DMS79 treated with DMSO at 0.1 percent for 48 hours (cell line): ENCODE data around the gene SLC25A47.
"Not testable (repeated sequence)": the region's sequence is repeated elsewhere in the genome, so short reads cannot be mapped to it uniquely, and the experiment has no call there.

Source experiments
- DNase-seq: peaks from one replicate; lab custom pipeline; 2025; lab: John Stamatoyannopoulos, UW

The SLC25A47 gene

DNA sequence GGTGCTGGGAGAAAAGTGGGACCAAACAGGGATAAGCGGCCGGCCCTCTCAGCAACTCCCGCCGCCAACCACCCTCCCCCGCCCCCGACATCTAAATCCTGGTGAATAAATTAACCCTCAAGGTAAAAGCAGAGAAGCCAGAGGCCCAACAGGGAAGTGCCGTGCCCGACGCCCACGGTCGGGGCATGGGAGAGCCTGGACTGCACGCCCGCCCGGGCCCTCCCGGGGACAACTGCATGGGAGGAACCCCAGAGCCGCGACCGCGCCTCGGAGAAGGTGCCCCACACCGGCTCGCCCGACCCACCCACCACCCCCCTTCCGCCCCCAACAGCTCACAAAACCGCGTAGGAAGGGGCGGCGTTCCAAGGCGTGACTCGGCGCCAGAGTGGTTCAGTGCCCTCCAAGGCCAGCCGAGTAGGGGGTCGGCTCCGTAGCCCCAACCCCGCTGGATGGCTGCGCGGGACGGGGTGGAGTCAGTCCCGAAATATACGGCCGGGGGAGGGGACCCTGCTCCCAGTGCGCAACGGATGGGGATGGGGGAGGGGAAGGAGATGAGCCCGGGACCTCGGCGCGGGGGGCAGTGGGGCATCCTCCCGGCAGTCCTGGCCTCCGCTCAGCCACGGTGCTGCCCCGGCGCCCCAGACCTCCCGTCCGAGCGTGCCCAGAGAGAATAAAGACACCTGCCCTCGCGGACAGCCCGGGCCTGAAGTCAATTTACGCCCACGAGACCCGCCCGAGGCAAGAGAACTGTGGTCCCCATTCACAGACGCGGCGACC lies 17.6 kb upstream of the SLC25A47 start:
- DNase-seq, result no peak

DNA sequence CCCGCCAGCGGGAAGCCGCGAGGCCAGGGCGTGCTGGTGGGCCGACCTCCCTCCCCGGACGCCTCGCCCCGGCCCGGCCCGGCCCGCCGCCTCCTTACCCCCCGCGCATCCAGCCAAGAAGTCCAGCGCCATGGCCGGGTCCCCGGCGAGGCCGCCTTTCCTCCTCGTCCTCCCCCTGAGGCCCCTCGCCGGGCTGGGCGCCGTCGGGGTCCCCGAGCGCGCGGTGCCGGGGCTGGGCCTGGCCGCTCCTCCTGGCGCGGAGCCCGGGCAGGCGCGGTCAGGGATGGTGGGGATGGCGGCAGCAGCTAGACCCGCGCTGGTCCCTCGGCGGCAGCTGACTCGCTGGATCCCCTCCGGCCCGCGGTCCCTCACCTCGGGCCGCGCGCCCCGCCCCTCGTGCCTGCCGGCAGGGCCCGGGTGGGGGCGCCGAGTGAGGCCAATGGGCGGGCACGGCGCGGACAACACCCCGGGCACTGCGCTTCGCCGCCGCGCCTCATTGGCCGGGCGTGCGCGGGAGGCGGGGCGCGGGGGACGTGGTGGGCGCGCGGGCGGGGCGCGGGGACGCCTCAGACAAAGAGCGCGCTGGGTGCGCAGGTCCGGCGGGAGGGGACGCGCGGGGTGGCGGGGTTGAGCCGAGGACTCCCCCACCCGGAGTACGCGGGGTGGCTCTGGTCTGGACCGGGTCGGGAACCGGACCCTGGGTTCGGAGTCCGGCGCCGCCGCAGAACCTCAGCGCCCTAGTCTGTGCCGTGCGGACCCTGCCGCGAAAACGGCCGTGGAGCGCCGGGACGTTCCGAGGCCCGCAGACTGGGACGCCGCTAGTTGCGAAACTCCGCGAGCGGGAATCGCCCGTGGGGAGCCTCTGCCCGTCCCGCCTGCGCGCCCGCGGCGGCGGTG lies 16.8 kb upstream of the SLC25A47 start, which contains the start of gene SLC25A29:
TSS of gene SLC25A29 (minus strand) at position 344 of the 897 bp plus-strand sequence. CDS start at position 132, 212 bp downstream.
- DNase-seq, result peak; percentile 95

DNA sequence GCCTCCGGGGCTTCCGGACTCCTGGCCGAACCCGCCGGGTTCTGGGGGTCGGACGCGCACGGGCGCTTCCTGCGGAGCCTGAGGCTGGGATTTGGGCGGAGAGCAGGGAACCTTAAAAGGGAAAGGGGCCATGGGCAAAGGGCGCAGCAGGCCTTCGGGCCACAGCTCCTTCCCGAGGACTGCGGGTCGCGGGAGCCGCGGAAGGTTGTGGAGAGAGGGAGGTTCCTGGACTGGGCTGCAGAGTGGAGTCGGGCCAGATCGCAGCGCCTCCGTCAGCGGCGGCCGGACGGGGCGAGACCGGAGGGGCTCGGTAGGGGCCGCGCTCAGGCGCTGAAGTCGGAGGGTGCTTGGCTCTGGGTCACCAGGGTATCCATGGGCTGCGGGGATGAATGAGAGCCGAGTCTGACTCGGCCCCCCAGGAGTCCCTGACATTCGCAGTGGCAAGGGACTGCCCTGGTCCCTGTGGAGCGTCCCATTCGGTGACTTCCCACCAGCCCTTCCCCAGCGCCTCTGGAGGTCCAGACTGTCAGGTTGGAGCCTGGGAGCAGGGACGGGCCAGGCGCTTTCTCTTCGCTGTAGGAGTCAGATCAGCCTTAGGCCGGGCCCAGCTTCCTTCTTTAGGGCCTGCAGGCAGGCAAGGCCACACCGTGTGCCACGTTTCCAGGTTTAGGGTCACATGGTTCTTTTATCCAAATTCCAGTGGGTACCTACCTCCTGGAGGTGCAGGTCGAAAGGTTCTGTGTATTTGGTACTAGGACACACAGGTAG lies 16.0 kb upstream of the SLC25A47 start:
- peak; percentile 66 for DNase-seq

DNA sequence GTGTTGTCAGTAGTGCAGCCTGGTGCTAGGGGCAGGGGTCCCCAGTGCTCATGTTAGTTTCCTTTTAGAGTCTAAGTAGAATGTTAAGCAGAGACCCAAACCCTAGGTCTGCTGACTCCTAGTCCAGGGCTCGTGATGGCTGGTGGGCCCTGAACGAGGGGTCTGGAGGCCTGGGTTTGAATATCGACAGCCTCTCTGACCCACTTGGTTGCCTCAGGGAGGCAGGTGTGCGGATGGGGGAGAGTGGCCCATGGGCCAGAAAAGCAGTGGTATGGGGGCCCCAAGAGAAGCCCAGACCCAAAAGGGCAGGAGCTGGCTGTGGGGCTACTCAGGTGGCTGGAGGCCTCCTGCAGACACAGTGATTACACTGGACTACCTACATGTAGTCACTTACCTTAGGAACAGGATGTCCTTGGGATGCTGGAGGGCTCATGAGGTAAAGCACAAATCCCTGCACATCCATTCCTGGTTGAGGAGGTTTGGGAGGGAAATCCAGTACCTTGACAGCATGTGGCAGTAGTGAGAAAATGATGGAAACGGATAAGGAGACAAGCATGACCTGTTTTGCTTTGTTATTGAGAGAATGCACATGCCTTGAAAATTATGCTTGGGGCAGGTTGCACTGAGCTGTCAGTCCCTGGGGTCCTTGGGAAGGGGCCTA lies 15.2 kb upstream of the SLC25A47 start:
- no peak for DNase-seq

DNA sequence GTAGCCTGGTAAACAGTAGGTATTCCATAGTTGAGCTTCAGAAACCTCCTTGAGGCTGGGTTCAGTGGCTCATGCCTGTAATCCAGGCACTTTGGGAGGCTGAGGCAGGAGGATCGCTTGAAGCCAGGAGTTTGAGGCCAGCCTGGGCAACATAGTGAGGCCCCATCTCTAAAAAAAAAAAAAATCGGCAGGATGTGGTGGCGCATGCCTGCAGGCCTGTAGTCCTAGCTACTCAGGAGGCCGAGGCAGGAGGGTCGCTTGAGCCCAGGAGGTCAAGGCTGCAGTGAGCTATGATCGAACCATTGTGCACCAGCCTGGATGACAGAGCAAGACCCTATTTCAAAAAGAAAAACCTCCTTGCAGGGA lies 14.7 kb upstream of the SLC25A47 start:
- not testable (repeated sequence) for DNase-seq

DNA sequence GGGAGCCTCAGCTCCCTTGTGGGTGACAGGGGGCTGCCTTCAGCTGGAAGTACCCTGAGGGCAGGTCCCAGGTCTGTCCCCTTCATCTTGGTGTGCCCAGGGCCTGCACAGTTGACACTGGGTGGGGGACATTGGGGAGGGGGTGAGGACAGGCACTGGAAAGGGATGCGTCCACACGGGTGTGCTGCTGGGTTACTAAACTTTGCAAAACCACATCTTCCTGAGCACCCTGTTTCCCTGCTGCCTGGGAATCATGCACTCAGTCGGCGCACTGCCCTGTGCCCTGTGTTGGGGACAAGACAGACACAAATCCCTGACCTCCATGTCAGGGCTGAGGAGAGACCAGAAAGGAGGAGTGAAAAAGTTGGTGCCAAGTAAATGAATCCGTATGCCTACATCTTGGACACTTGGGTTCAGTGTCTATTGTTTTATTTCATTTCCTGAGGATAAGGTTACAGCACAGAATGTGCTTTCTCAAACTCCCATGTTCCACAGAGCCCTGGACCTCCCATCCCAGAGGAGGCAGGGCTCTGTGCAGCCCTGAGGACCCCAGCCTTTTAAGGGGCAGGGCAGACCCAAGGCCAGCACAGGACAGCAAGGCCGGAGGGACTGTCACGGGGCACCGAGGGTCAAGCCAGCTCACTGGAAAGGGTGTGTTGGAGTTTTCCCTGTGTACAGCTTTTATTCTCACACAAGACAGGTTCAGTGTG lies 14.0 kb upstream of the SLC25A47 start:
- DNase-seq, result no peak

DNA sequence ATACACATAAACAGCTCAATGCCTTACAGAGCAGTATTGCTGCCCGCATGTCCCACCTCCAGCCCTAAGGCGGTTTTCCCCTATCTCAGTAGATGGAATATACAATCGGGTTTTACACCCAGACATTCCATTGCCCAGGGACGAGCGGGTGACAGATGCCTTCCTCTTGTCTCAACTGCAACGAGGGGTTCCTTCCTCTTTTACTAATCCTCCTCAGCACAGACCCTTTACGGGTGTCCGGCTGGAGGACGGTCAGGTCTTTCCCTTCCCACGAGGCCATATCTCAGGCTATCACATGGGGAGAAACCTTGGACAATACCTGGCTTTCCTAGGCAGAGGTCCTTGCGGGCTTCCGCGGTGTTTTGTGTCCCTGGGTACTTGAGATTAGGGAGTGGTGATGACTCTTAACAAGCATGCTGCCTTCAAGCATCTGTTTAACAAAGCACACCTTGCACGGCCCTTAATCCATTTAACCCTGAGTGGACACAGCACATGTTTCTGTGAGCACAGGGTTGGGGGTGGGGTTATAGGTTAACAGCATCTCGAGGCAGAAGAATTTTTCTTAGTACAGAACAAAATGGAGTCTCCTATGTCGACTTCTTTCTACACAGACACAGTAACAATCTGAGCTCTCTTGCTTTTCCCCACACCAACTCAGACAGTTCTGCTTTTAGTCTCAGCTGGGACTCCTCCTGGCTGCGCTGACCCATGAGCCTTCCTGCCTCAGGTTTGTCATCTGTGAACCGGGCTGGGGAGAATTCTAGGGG lies 10.8 kb upstream of the SLC25A47 start:
- peak; percentile 70 for DNase-seq

DNA sequence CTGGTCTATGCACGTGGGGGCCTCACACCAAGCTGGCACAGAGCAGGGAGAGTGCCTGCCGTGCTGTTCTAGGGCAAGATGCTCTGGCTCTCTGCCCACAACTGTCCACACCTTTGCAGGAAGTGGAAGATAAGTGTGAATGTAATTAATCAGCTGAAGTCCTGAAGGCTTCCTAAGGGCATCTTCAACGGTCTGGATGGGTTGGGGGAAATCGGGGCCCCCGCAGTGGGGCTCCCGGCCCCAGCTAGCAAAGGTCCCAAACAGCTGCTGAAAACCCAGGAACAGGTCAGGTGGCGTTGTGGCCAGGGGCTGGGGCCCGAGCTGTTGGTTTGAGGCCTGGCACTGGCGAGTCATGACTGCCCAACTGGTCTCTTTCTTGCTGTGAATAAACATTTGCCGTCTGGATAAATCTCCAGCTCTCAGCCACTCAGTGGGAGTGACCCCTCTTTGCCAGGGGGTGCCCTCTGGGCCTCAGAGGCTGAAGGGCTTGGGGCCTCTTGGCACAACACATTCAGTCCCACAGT lies 10.2 kb upstream of the SLC25A47 start:
- DNase-seq, result peak; percentile 70

DNA sequence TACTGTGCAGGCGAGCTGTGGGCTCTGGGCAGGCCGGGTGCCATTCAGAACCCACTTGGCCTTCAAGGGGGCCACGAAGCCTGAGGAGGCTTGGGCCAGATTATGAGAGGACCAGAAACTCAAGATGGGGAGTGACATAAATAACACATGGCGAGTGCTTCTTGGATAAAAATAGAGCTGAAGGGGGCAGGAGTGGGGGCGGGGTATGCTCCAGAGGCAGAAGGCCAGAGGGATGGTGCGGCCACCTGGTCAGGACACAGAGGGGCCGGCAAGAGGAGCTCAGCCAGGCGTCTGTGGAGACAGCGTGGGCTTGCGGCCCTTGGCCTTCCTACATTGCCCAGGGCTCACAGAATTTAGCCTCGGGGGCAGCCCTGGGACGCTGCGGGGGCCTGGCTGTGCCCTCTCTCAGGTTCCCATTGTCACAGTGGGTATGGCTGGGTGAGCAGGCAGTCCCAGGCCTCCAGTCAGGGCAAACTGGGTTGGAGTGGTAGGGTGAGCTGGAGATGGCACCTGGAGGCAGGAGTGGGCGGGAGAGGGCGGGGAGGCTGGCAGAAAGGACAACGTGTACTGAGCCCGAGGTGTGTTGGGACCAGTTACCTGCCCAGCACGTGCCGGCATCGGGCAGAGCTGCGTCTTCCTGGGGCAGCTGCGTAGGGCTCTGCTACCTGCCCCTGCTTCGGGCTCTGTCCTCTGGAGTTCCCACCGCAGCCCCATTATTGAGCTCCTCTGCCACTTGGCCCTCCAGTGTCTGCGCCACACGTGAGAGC lies 9.5 kb upstream of the SLC25A47 start:
- no peak for DNase-seq

DNA sequence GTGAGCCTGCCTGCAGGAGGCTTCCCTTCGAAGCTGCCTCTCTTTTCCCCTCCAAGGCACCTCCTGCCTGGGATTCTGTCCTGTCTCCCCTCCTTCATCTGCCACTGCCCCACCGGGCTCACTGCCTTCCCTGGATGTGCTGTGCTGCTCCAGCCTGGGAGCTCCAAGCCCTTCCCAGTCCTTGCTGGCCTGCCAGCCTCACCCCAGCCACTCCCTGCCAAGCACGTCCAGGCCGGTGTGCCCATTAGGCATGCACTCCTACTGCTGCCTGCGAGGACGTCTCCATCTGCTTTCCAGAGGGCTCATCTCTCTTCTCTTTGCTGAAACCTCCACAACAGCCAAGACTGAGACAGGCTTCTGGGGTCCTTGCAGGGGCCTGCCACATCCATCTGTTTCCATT lies 8.4 kb upstream of the SLC25A47 start:
- no peak for DNase-seq

DNA sequence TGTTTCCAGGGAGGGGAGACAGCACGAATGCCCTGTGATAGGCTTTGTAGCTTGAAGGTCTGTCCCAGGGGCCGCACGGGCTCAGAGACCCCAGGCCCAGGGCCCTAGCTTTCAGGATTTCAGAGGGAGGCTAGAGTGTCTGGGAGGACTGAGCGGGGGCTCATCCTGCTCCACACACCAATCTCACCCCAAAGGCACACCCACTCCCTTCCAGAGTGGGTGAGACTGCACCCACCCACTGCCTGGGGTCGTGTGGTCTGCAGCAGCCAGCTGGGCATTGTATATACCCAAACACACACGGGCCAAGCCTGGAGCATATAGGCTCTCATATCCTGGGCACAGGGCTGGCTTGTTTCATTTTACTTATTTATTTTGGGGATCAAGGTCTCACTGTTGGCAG lies 5.8 kb upstream of the SLC25A47 start:
- no peak for DNase-seq

DNA sequence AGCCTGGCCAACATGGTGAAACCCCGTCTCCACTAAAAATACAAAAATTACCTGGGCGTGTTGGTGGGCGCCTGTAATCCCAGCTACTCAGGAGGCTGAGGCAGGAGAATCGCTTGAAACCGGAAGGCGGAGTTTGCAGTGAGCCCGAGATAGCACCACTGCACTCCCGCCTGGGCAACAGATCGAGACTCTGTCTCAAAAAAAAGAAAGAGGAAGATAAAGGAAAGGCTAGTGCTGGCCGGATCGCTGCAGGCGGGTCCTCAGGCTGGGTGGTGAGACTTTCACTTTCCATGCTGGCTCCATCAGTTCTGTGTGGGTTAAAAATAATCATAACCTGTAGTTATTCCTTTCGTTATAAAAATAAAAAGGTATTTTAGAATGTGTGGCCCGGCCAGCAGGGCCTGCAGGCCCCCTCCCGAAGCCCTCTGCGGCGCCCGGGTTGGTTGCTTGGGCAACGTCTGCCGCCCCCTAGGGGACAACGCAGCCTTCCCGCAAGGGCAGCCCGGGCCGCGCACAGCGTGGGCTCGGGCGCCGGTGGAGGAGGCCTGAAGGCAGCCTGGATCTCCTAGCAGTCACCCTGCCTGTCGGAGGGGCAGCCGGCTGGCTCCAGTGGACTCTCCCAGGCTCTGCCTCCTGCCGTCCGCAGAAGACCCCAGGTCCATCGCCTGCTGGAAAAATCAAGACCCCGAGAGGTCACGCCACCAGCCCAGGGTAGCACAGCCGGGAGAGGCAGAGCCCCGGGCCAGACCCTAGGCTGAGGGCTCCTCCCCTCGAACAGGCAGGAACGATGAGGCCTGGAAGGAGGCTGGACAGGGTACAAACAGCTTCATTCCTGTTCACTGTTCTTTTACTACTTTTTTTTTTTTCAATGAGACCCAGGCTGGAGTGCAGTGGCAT lies 5.0 kb upstream of the SLC25A47 start:
- no peak for DNase-seq

DNA sequence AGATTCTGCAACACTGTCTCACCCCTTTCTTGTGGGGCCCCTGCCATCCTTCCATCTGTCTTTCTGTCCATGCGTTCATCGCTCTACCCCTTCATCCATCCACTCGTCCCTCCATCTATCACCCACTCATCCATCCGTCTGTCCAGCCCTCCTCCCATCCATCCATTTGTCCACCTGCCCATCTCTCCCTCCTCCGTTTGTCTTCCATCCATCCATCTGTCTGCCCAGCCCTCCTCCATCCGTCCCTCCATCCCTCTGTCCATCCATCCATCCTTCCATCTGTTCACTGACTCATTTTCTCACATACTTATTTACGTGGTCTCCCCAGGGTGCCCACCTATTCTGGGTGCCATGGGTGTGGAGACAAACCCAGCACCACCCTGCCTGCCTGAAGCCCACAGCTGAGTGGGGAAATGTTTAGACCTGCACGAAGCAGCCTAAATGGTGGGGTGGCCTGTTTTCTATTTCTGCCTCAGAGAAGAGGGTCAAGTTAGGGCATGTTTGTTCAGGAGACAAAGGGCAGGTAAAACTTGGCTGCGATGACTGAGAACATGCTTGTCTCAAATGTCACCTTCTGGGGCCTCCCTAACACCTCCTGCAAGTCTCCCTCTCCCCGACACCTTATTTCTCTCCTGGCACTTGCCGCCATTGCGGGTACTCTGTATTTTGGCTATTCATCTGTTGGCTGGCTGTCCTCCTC lies 2.8 kb upstream of the SLC25A47 start:
- DNase-seq, result no peak

DNA sequence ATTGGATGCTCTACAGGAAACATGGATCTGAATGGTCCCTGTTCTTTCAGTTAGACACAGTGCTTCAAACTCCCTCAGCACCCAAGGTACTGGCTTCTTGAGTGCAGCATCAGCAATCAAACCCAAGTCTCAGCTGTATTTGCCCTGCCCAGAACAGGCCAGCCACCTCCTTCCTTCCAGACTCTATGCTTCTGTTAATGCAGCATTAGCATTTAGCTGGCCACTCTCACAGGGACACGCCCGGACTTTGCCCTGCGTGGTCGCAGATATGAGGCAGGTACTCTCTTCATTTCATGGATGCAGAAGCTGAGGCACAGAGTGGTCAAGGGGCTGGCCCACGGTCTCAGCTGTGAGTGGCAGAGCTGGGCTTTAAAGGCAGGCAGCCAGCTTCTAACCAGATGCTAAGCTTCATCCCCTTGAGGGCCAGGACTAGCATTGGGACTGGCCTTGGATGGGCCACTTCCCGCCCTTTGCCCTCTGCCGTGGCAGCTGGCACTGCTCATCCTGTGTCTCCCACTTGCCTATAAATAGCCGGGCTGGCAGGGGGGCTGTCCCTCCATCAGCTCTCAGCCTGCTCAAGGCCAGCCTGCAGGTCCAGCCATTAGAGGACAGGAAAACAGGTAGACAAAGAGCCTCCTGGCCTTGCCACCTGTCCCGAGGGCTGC lies 1.5 kb upstream of the SLC25A47 start:
- DNase-seq, result no peak

DNA sequence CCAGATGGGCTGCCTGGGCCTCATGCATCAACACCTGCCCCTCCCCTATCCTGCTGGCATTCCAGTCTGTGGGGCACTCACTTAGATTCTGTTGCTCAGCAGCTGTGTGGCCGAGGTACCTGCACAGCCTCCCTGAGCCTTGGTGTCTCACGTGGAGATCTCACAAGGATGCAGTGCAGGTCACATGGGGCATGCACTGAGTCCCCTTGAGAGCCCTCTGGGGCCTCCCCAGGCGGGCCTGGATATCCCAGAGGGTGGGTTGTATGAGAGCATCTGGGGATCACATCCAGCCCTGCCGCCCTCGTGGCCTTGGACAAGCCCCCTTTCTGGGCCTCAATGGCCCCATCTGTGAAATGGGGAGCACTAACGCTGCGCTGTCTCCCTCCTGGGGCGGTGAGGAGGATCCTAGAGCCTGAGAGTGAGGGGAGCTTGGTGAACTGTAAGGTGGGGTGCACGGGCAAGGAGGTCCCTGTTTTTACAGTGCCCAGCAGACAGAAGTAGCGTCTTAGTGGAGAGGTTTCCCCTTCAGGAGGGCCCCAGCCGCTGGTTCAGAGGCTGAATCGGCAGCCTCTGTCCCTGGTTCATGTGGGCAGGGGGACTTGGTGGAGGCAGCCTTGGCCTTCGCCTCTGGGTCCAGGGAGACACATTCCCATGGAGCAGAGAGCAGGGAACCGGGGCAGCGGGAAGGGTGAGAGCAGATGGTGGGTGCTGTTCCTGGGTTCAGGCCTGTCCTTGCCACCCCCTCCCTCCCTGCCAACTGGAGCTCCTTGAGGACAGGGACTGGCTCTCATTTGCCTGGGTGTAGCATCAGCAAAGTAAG lies 791 bp upstream of the SLC25A47 start:
- DNase-seq, result no peak

DNA sequence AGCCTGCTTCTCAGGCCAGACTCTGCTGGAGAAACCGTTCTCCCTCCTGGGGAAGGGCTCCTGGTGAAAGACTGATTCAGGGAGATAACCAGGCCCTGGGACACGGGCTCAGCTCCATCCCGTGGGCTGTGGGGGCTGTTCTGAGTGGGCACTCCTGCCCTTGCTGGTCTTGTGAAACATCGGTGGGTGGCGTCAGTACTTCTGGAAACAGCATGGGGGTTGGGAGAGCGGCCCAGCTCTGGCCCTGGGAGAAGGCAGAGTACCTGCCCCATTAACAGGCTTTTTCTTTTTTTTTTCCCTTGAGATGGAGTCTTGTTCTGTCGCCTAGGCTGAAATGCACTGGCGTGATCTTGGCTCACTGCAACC lies 786 bp downstream of the SLC25A47 start:
- DNase-seq, result no peak
